ENCODE measurements around the gene CAND1.

DNA sequence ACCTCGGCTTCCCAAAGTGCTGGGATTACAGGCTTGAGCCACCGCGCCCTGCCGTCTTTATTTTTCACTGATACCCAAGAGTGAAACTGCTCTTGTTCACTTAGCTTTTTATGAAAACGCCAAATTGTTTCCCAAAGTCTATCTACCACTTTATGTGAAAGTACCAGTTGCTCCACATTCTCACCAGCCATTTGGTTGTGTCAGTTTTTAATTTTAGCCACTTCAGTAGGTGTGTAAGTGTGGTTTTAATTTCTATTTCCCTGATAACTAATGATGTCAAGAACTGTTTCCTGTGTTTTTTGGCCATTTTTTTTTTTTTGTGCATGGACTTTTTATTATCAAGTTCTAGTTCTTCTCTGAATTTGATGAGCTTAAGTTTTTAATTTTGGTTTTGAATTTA lies 17.1 kb downstream of the CAND1 start:
- TF ChIP-seq, protein P1, sequence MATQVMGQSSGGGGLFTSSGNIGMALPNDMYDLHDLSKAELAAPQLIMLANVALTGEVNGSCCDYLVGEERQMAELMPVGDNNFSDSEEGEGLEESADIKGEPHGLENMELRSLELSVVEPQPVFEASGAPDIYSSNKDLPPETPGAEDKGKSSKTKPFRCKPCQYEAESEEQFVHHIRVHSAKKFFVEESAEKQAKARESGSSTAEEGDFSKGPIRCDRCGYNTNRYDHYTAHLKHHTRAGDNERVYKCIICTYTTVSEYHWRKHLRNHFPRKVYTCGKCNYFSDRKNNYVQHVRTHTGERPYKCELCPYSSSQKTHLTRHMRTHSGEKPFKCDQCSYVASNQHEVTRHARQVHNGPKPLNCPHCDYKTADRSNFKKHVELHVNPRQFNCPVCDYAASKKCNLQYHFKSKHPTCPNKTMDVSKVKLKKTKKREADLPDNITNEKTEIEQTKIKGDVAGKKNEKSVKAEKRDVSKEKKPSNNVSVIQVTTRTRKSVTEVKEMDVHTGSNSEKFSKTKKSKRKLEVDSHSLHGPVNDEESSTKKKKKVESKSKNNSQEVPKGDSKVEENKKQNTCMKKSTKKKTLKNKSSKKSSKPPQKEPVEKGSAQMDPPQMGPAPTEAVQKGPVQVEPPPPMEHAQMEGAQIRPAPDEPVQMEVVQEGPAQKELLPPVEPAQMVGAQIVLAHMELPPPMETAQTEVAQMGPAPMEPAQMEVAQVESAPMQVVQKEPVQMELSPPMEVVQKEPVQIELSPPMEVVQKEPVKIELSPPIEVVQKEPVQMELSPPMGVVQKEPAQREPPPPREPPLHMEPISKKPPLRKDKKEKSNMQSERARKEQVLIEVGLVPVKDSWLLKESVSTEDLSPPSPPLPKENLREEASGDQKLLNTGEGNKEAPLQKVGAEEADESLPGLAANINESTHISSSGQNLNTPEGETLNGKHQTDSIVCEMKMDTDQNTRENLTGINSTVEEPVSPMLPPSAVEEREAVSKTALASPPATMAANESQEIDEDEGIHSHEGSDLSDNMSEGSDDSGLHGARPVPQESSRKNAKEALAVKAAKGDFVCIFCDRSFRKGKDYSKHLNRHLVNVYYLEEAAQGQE (IDR thresholded peaks at IDR 0.05; ENCODE audit: borderline replicate concordance) = no peak
- TF ChIP-seq, protein P1 (CRISPR knock-in tag; IDR thresholded peaks at IDR 0.05; ENCODE audit: low read depth) = no peak
- TF ChIP-seq PHB2 (IDR thresholded peaks at IDR 0.05; ENCODE audit: low read depth) (no peak), MIER1 (IDR thresholded peaks at IDR 0.05; ENCODE audit: low read depth) (no peak), PHTF2 (CRISPR knock-in tag; IDR thresholded peaks at IDR 0.05) (no peak), XRCC5 (IDR thresholded peaks at IDR 0.05; ENCODE audit: low read depth, low read length) (no peak), CCAR2 (IDR thresholded peaks at IDR 0.05; ENCODE audit: low read depth, low read length) (no peak), ZNF274 (IDR thresholded peaks at IDR 0.05; ENCODE audit: borderline replicate concordance, low read depth, low read length) (no peak), ZNF311 (CRISPR knock-in tag; IDR thresholded peaks at IDR 0.05) (no peak)
- TF ChIP-seq, protein P2, sequence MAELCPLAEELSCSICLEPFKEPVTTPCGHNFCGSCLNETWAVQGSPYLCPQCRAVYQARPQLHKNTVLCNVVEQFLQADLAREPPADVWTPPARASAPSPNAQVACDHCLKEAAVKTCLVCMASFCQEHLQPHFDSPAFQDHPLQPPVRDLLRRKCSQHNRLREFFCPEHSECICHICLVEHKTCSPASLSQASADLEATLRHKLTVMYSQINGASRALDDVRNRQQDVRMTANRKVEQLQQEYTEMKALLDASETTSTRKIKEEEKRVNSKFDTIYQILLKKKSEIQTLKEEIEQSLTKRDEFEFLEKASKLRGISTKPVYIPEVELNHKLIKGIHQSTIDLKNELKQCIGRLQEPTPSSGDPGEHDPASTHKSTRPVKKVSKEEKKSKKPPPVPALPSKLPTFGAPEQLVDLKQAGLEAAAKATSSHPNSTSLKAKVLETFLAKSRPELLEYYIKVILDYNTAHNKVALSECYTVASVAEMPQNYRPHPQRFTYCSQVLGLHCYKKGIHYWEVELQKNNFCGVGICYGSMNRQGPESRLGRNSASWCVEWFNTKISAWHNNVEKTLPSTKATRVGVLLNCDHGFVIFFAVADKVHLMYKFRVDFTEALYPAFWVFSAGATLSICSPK (IDR thresholded peaks at IDR 0.05; ENCODE audit: borderline replicate concordance) = no peak
- TF ChIP-seq, protein P3, sequence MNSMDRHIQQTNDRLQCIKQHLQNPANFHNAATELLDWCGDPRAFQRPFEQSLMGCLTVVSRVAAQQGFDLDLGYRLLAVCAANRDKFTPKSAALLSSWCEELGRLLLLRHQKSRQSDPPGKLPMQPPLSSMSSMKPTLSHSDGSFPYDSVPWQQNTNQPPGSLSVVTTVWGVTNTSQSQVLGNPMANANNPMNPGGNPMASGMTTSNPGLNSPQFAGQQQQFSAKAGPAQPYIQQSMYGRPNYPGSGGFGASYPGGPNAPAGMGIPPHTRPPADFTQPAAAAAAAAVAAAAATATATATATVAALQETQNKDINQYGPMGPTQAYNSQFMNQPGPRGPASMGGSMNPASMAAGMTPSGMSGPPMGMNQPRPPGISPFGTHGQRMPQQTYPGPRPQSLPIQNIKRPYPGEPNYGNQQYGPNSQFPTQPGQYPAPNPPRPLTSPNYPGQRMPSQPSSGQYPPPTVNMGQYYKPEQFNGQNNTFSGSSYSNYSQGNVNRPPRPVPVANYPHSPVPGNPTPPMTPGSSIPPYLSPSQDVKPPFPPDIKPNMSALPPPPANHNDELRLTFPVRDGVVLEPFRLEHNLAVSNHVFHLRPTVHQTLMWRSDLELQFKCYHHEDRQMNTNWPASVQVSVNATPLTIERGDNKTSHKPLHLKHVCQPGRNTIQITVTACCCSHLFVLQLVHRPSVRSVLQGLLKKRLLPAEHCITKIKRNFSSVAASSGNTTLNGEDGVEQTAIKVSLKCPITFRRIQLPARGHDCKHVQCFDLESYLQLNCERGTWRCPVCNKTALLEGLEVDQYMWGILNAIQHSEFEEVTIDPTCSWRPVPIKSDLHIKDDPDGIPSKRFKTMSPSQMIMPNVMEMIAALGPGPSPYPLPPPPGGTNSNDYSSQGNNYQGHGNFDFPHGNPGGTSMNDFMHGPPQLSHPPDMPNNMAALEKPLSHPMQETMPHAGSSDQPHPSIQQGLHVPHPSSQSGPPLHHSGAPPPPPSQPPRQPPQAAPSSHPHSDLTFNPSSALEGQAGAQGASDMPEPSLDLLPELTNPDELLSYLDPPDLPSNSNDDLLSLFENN (IDR thresholded peaks at IDR 0.05; ENCODE audit: low read depth in 2 of 2, low read length in 2 of 2) = no peak
- TF ChIP-seq, protein P4, sequence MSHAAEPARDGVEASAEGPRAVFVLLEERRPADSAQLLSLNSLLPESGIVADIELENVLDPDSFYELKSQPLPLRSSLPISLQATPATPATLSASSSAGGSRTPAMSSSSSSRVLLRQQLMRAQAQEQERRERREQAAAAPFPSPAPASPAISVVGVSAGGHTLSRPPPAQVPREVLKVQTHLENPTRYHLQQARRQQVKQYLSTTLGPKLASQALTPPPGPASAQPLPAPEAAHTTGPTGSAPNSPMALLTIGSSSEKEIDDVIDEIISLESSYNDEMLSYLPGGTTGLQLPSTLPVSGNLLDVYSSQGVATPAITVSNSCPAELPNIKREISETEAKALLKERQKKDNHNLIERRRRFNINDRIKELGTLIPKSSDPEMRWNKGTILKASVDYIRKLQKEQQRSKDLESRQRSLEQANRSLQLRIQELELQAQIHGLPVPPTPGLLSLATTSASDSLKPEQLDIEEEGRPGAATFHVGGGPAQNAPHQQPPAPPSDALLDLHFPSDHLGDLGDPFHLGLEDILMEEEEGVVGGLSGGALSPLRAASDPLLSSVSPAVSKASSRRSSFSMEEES (CRISPR knock-in tag; IDR thresholded peaks at IDR 0.05) = no peak
- TF ChIP-seq, protein P5, sequence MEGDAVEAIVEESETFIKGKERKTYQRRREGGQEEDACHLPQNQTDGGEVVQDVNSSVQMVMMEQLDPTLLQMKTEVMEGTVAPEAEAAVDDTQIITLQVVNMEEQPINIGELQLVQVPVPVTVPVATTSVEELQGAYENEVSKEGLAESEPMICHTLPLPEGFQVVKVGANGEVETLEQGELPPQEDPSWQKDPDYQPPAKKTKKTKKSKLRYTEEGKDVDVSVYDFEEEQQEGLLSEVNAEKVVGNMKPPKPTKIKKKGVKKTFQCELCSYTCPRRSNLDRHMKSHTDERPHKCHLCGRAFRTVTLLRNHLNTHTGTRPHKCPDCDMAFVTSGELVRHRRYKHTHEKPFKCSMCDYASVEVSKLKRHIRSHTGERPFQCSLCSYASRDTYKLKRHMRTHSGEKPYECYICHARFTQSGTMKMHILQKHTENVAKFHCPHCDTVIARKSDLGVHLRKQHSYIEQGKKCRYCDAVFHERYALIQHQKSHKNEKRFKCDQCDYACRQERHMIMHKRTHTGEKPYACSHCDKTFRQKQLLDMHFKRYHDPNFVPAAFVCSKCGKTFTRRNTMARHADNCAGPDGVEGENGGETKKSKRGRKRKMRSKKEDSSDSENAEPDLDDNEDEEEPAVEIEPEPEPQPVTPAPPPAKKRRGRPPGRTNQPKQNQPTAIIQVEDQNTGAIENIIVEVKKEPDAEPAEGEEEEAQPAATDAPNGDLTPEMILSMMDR (IDR thresholded peaks at IDR 0.05 in 2 of 3, conservative IDR thresholded peaks at IDR 0.05 in 1 of 3; ENCODE audit: insufficient read depth in 2 of 3, low read depth in 1 of 3, low read length in 3 of 3) = no peak

All from K562 (cell line).